Stimulated activated CD8-positive, alpha-beta memory T cell treated with anti-CD3 and anti-CD28 coated beads, Interleukin-15, amount 100 ng/mL, for 24 hours (primary cell): ENCODE results near the gene POU5F1.
"Not testable (repeated sequence)": the region's sequence is repeated elsewhere in the genome, so short reads cannot be mapped to it uniquely, and the experiment has no call there.

Source experiments
- DNase-seq: peaks from one replicate; pipeline ENCODE4 v3.0.0-alpha.2; 2020; ENCODE audit warnings: low read depth

The POU5F1 gene

DNA sequence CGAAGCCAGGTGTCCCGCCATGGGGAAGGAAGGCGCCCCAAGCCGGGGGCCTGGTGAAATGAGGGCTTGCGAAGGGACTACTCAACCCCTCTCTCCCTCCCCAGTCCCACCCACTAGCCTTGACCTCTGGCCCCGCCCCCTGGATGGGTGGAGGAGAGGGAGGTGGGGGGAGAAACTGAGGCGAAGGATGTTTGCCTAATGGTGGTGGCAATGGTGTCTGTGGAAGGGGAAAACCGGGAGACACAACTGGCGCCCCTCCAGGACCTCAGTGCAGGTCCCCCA is at the start of gene POU5F1:
POU5F1 (minus strand) TSS at position 83 of the 282 bp plus-strand sequence; CDS start at position 21, 62 bp downstream.
- DNase-seq: no peak

DNA sequence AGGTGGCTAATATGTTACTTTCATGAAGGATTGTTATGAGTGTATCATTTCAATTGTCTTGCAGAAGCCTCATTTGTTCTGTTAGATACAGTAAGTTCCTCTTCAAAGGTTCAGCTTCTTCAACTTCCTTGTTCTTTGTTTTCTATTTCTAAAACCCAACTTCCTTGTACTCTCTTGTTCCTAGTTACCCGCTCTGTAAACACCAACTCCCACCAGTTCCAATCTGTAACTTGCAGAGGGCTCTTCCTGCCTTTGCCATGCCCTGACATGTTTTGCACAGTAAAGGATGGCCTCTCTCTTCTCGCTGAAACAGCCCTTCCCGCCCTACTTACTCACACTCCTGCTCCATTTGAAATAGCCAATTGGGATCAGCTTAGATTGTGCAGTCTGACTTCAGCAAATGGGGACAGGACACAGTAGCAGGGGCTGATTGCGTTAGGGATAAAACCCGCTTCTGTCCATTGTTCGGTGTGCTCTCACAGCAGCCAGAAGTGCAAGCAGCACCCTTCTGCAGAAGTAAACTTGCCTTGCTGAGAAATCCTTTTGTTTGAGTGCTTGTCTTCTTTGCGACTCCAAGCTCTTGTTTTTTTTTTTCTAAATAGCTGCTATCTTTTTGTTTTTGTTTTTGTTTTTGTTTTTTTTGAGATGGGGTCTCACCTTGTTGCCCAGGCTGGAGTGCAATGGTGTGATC is 45.9 kb upstream of the POU5F1 start:
- no peak for DNase-seq

DNA sequence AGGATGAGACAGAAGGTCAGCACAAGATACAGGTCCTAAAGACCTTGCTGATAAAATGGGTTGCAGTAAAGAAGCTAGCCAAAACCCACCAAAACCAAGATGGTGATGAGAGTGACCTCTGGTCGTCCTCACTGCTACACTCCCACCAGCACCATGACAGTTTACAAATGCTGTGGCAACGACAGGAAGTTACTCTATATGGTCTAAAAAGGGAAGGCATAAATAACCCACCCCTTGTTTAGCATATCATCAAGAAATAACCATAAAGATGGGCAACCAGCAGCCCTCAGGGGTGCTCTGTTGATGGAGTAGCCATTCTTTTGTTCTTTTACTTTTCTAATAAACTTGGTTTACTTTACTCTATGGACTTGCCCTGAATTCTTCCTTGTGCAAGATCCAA is 44.7 kb upstream of the POU5F1 start:
- not testable (repeated sequence) for DNase-seq

DNA sequence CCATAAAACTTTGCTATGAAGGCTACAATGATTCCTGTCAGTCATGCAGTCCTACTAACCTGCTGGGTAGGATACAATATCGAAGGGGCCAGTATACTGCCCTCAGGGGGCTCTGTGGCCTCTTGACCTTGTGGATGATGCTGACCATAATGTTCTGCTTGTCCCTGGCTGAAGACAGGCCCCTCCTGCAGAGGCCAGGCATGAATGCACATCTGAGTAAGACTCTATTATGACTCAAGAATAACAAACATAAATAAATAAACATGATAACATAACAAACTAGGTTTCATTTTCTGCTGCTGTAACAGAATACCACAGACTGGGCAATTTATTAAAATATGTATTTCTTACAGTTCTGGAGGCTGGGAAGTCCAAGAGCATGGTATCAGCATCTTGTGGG is 44.0 kb upstream of the POU5F1 start:
- DNase-seq: no peak

DNA sequence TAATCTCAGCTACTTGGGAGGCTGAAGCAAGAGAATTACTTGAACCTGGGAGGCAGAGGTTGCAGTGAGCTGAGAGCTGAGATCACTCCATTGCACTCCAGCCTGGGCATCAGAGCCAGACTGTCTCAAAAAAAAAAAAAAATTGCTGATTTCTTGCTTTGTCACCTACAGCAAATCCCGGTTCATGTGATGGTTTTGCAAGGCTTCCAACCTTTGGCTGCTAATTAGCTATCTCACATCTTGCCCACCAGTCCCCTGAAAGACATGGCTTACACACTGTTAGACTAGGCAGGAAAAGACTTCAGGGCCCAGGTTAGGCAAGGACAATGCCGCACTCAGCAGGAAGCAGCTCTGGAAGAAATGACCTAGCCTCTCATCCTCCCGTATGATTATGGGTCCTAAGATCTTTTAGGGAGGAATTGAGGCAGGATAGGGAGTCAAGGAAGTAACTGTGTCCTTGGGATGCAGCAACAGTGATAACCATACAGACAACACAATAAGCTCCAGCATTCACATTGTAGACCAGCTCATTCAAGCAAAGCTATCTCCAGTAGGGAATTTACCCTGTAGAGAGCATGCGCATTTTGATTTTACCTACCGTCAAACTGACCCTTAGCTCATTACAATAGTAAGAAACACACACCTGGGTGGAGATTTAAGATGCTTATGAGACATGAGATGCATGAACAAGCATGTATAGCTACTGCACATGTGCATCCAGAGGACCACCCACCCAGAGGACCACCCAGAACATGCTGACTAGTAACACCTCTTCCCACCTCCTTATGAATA is 40.5 kb upstream of the POU5F1 start:
- DNase-seq: no peak

DNA sequence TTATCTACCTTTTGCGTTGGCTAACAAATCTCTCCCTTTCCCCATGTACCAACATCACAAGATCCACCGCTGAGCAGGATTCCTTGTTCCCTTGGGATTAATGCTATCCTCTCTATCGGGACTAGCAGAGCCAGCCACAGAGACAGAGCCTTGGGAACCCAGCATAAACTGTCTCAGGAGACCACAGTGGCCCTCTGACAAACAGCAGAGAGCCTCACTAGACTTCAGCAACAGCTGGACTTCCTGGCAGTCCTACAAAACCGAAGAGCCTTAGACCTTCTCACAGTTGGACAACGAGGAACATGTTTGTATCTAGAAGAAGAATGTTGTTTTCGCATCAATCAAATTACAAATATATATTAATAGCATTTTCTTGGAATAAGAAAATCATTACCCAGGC is 39.6 kb upstream of the POU5F1 start:
- no peak for DNase-seq

DNA sequence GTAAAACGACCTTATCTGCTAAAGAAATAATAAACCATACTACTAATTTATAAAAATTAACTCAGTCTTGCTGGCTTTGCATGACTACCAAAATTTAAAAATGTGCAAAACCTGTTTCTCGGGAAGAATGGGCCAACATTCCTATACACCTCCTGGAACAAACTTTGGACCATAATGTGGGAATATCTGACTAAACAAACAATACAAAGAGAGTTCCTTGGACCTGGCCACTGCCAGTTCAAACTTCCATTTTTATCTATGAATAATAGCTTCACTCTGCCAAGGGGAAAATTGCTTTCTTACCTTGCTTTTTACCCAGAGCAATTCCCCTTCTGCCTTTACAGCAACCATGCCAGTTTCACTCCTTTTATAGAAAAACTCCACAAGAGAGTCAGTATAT is 38.7 kb upstream of the POU5F1 start:
- DNase-seq: no peak

DNA sequence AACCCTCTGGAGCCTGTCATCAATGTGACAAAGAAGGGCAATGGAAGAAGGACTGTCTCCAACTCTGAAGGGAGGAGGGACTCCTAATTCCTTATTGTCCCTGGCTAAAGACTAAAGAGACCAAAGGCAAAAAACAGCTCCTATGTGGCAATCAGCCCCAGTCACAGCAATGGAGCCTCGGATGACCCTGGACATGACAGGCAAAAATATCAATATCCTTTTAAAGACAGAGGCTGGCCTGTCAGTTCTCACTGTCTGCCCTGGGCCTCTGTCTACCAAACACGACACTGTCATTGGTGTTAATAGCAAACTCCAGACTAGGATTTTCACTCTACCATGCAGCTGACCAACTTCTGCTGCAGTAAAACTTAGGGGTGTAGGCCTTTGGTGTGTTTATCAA is 38.0 kb upstream of the POU5F1 start:
- no peak for DNase-seq

DNA sequence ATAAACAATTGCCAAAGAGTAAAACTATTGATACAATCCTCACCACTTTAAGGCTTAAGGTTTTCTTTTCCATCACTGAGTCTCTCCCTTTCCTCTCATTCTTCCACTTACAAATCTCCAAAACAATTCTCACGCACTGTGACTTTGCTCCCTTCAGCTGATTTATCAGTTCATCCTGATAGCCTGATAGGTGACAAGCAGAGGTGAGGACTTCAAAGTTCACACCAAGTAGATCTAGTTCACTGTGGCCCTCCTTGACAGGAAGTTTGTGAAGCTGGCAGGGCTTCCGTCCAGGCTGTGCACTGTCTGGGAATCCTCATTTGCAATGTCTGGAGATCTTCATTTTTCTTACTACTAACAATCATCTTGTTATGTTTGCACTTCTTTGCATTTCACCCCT is 35.2 kb upstream of the POU5F1 start:
- no peak for DNase-seq

DNA sequence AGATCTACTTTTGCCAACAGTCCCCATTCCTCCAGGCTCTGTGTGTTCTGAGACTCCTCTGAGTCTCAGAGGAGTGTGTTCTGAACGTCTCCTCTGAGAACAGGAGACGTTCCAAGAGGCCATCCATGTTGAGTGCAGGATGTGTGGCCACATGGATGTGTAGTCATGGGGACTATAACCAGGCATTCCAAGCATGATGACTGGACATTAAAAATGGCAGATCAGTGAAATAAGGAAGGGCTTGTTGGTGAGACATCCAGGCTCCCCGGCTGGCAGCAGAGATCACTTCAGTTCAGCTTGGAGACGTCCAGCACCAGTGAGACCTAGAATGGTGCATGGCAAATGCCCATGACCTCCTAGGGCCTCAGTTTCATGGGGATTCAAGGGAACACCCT is 34.3 kb upstream of the POU5F1 start:
- no peak for DNase-seq

DNA sequence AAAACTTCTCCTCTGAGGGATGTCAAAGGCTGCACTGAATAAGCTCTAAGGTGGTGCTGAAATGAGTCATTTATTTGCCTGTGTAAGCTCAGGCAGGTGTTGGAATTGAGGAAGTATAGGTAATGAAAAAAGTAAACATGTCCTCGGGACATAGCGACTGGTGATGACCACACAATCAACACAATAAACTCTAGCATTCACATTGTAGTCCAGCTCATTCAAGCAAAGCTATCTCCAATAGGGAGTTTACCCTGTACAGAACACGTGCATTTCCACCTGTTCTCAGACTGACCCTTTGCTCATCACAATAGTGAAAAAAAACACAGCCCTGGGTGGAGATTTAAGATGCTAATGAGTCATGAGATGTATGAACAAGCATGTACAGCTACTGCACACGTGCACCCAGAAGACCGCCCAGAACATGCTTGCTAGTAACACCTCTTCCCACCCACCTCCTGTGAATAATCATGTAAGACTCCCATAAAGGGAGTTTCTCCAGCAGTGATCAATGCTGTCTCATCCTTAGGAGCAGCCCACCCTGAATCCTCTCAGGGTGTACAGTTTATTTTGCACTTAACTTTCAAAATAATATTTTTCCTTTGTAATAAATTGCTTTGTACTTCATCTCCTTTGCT is 33.0 kb upstream of the POU5F1 start:
- DNase-seq: no peak

DNA sequence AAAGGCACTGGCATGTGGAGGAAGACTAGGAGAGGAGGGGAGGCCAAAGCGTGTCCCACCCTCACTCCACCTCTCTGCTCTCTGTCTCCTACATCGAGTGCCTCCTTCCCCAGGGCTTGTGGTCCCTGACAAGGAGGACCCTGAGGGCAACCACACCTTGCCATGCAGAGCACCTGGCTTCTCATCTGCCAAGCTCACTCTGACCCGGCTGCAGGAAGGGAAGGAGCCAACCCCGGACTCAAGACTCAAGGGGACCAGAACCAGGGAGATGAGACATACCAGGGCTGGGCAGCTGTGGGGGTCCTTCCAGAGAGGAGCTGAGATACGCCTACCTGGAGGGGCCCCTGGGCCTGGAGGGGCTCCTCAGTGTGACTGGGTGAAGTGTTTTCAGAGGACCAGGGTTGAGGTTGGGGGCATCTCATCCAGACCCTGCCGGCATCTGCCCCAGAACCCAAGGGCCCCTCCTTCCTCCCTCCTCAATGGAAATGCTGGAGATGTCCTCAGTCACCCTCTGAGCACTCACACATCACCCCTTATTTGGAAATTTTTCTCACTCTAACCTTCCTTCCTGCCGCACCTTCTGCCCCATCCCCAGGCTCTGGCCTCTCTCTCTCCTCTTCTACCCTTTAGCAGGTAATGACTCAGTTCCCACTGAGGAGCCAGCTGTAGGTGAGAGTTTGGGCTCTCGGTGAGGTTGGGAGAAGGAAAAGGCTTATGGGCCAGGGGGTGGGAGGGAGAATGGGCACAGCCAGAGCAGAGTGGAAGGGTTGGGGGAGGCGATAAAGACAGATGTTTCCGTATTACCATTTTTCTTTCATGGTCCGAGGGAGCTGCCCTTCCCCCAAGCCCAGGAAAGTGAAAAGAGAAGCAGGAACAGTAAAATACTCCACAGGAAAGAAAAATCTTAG is 32.0 kb upstream of the POU5F1 start:
- DNase-seq: no peak

DNA sequence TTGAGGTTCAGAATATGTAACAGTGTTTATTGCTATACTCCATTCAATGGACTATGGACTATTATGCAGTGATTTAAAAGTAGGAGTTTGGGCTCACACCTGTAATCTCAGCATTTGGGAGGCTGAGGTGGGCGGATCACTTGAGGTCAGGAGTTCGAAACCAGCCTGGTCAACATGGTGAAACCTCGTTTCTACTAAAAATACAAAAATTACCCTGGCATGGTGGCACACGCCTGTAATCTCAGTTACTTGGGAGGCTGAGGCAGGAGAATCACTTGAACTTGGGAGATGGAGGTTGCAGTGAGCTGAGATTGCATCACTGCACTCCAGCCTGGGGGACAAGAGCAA is 28.6 kb upstream of the POU5F1 start:
- DNase-seq: not testable (repeated sequence)

DNA sequence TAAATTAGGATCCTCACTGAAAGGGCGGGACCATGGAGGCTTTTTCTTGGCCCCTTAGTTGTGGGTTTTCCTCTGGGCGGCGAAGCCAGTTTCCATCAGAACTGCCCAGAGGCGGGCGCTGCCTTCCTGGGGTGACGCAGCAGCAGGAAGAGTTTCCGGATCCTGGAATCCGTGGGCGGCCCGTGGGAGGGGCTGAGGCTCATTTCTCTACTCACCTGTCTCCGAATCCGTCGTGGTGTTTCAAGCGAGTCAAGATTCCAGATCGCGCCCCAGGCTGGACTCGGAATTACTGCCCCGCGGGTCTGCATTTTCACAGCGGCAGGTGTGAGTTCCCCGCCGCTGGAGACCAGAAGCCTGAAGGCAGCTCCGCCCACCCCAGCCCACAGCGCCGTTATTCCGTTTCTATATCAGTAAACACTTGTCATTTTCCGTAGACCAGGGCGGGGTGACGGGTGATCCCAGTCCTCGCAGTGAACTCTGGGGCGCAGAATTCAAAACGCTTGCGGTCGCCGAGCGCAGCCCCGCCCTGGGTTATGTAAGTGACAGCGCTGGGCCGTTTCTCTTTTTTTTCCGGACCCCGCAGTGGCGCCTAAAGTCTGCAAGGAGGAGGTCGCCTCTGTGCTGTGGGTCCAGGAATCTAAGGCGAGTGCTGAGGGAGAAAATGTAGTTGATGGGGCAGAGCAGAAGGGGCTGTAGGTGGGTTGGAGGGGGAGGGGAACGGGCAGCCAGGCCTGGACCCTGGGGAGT is 27.2 kb upstream of the POU5F1 start:
- DNase-seq: peak; percentile 68

DNA sequence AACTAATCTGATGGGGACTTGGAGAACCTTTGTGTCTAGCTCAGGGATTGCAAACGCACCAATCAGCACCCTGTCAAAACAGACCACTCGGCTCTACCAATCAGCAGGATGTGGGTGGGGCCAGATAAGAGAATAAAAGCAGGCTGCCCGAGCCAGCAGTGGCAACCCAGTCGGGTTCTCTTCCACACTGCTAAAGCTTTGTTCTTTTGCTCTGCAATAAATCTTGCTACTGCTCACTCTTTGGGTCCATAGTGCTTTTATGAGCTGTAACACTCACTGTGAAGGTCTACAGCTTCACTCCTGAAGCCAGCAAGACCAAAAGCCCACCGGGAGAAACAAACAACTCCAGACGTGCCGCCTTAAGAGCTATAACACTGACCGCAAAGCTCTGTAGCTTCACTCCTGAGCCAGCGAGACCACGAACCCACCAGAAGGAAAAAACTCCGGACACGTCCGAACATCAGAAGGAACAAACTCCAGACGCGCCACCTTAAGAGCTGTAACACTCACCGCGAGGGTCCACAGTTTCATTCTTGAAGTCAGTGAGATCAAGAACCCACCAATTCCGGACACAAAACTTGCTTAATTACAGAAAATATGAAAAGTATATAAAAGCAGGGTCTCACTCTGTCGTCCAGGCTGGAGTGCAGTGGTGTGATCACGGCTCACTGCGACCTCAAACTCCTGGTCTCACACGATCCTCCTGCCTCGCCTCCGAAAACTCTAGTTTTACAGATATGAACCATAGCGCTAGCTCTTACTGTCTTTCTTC is 26.0 kb upstream of the POU5F1 start:
- not testable (repeated sequence) for DNase-seq

DNA sequence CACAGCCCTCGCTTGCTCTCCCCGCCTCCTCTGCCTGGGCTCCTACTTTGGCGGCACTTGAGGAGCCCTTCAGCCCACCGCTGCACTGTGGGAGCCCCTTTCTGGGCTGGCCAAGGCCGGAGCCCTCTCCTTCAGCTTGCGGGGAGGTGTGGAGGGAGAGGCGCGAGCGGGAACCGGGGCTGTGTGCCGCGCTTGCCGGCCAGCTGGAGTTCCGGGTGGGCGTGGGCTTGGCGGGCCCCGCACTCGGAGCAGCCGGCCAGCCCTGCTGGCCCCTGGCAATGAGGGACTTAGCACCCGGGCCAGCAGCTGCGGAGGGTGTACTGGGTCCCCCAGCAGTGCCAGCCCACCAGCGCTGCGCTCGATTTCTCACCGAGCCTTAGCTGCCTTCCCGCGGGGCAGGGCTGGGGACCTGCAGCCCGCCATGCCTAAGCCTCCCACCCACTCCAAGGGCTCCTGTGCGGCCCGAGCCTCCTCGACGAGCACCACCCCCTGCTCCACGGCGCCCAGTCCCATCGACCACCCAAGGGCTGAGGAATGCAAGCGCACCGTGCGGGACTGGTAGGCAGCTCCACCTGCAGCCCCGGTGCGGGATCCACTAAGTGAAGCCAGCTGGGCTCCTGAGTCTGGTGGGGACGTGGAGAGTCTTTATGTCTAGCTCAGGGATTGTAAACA is 25.0 kb upstream of the POU5F1 start:
- not testable (repeated sequence) for DNase-seq

DNA sequence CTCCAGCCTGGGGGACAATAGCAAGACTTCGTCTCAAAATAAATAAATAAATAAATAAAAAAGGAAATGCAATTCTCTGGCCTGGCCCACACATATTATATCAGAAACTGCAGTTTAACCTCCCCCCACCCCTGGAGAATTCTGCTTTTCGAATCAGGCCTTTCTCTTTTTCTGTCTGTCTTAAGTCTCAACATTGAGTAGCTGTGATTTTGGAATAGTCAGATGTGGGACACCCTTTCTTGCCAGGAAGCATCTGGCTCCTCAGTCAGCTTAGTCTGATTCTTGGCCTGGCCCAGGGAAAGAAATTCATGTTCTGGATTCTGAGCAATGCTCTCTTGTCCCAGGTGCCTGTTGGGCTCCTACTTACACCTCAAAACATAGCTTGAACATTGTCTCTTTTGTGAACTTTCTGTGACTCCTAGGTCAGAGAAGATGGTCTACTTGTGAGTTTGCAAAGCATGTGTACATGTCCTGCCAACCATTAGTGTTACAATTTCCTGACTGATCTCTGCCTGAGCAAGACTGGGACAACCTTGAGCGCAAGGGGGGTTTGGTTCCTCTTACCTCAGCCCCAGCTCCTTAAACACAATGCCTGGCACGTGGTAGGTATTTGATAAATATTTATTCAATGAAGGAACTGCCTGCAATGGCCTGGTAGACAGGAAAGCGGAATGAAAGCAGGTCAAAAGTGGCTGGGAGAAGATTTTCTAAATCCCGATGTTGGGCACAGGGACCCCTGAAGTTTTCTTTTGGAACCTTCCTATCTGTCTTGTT is 23.8 kb upstream of the POU5F1 start:
- no peak for DNase-seq

DNA sequence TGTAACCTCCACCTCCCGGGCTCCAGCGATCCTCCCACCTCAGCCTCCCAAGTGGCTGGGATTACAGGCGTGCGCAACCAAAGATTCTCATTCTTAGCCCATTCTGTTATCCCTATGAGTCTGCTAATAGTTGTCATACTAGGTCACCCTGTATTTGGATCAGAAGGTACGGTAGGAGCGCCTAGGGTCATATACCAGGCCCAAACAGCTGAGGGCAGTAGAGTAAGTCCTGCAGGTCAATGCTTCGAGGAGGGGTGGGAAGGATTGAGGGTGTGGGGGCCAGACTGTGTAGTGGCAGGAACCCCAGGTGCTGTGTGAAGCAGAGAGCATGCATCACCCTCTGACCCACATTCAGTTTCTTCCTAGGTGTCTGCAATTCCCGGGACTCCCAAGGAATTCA is 22.7 kb upstream of the POU5F1 start:
- DNase-seq: no peak

DNA sequence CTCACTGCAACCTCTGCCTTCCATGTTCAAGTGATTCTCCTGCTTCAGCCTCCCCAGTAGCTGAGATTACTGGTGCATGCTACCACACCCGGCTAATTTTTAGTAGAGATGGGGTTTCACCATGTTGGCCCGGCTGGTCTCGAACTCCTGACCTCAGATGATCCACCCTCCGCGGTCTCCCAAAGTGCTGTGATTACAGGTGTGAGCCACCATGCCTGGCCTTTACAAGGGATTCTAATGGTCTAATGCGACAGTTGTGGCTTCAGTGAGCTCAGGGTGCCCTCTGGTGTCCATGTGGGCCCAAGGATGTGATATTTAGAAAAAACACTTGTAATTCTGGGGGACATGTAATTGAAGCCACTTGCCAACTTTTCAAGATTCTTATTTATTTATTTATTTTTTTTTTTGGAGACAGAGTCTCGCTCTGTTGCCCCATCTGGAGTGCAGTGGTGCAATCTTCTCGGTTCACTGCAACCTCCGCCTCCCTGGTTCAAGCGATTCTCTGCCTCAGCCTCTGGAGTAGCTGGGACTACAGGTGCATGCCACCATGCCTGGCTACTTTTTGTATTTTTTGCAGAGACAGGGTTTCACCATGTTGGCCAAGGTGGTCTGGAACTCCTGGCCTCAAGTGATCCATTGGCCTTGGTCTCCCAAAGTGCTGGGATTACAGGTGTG is 22.1 kb upstream of the POU5F1 start:
- not testable (repeated sequence) for DNase-seq
